ENCODE measurements around the gene CABP4.
A peak's percentile ranks its signal among the peaks of the same experiment; 100 is the strongest.
"Not testable (repeated sequence)": the region's sequence is repeated elsewhere in the genome, so short reads cannot be mapped to it uniquely, and the experiment has no call there.

CABP4 gene

DNA sequence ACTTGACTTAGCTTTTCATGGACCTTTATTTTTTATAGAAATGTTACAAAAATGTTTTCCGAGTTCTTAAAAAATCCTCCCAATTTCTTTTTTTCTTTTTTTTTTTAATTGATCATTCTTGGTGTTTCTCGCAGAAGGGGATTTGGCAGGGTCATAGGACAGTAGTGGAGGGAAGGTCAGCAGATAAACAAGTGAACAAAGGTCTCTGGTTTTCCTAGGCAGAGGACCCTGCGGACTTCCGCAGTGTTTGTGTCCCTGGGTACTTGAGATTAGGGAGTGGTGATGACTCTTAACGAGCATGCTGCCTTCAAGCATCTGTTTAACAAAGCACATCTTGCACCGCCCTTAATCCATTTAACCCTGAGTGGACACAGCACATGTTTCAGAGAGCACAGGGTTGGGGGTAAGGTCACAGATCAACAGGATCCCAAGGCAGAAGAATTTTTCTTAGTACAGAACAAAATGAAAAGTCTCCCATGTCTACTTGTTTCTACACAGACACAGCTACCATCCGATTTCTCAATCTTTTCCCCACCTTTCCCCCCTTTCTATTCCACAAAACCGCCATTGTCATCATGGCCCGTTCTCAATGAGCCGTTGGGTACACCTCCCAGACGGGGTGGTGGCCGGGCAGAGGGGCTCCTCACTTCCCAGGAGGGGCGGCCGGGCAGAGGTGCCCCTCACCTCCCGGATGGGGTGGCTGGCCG lies 22.3 kb downstream of the CABP4 start:
- not testable (repeated sequence) for H3K9me3 ChIP-seq (replicated peaks; ENCODE audit: low read length); H3K36me3 ChIP-seq (ENCODE audit: insufficient read depth, low read length); H3K4me1 ChIP-seq (ENCODE audit: control insufficient read depth, insufficient read depth, low read length); H3K4me2 ChIP-seq (ENCODE audit: low read length); H3K27me3 ChIP-seq (ENCODE audit: control insufficient read depth, insufficient read depth, low read length); H3K9ac ChIP-seq (ENCODE audit: low read depth, low read length); H3K4me3 ChIP-seq (ENCODE audit: low read length)

DNA sequence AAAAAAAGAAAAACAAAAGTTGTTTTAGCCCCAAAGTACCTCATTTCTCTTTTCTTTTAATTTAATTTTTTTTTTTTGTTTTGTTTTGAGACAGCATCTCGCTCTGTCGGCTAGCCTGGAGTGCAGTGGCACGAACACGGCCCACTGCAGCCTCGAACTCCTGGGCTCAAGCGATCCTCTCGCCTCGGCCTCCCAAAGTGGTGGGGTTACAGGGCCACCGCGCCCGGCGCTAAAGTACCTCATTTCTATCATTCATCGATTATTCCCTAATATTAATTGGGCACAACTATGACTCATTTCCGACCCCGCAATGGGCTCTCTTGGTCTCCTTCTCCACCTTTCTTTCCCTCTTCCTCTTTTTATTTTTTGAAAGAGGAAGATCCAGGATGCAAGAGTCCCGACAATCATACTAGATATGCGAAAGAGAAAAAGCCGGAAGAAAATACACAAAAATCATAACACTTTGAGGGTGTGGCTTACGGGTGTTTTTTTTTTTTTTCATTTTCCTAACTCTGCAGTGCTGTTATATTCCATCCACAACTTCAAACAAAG lies 27.2 kb downstream of the CABP4 start:
- no peaks in the 10 kb centered on the region for H3K27me3 ChIP-seq (ENCODE audit: control insufficient read depth, insufficient read depth, low read length)
- H3K4me3 ChIP-seq (ENCODE audit: low read length): peak overlapping the region; percentile 81
- peak overlapping the region; percentile 86 for H3K9ac ChIP-seq (ENCODE audit: low read depth, low read length)
- H3K4me1 ChIP-seq (ENCODE audit: control insufficient read depth, insufficient read depth, low read length): peaks cover 15% of the 10 kb centered on the region
- peak overlapping the region; percentile 88 for H3K4me2 ChIP-seq (ENCODE audit: low read length)
- H3K36me3 ChIP-seq (ENCODE audit: insufficient read depth, low read length): no peaks in the 10 kb centered on the region
- H3K9me3 ChIP-seq (replicated peaks; ENCODE audit: low read length): no peaks in the 10 kb centered on the region

DNA sequence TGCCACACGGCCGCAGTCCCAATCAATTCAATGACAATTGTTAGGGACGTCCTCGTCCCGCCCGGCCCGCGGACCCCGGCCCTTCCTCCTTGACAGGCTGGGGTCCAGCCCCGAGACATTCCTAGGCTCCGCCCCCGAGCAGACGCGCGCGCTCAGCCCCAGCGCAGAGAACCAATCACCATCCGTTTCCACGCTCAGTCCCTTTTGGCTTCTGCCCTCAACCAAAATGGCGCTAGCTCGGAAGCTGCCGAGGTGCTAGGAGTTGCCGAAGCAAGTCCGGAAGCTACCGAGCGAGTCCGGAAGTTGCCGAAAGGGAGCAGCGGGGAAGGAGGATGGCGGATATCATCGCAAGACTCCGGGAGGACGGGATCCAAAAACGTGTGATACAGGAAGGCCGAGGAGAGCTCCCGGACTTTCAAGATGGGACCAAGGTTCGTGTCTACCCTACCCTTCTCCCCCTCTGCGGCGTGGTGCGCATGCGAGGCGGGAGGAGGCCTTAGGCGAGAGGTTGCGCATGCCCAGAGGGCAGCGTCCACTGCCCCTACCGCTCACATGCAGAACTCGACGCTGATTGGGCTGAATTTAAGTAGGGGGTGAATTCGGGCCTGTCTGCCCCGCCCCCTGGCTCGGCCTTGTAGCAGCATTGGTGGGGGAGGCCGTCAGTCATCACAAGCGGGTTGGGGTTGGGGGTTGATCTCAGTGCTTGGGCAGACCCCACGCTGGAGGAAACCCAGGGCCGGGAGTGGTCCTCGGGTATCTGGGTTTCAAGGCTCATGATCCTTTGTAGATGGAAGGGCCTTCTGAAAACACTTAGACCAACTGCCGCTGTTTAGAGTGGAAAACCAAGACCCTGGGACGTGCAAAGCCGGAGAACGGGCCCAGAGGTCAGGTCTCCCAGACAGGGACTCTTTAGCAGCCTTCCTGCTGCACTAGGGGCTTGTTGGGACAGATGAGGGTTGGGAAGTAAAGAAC lies 28.0 kb downstream of the CABP4 start, which contains the start of gene AIP:
AIP (plus strand) TSS at position 200 of the 972 bp plus-strand sequence; CDS start at position 333, 133 bp downstream.
- Histone ChIP-seq H3K4me3 (ENCODE audit: low read length) (peak within 1 kb of the TSS; percentile 81), H3K4me1 (ENCODE audit: control insufficient read depth, insufficient read depth, low read length) (peaks cover 15% of the 10 kb centered on the region), H3K9ac (ENCODE audit: low read depth, low read length) (peak within 1 kb of the TSS; percentile 86), H3K36me3 (ENCODE audit: insufficient read depth, low read length) (peaks cover 6% of the 10 kb centered on the region), H3K27me3 (ENCODE audit: control insufficient read depth, insufficient read depth, low read length) (no peaks in the 10 kb centered on the region), H3K4me2 (ENCODE audit: low read length) (peak within 1 kb of the TSS; percentile 88), H3K9me3 (replicated peaks; ENCODE audit: low read length) (no peaks in the 10 kb centered on the region)

DNA sequence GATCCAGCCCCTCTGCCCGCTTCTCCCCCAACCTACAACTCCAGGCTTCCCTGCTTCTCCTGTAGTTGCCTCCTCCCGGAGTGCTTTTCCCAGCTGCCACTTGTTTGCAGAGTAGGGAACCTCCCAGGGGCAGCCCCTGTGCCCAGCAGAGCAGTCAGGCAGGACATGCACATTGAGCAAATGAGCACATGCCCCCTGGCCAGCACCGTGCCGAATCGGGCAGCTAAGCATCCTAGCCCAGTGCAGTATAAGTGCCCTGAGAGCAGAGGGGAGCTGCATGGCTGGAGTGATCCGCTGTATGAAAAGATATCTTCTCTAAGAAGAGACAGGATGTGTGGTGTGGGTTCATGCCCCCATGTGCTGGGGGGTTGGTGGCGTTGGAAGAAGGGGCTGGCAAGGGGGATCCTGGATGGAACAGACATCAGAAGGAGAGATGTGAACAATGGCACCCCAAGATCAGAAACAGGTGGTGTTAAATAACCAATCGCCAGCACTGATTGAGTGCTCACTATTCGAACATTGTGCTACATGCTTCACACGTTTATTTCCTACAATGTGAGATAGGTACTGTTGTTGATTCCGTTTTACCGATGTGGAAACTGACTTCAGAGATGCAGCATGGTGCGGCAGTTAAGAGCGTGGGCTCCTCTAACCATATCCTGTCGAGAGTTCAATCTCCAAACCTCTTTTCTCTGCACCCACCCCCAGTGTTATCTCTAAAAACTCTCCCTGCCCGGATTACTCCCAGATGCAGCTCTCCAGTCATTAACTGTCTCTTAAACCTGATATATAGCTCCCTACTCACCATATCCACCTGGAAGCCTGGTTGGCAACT lies 28.9 kb downstream of the CABP4 start:
- Histone ChIP-seq H3K9ac (ENCODE audit: low read depth, low read length) (peak overlapping the region; percentile 86), H3K4me3 (ENCODE audit: low read length) (peak overlapping the region; percentile 81), H3K4me2 (ENCODE audit: low read length) (peak overlapping the region; percentile 88), H3K4me1 (ENCODE audit: control insufficient read depth, insufficient read depth, low read length) (peaks cover 15% of the 10 kb centered on the region), H3K9me3 (replicated peaks; ENCODE audit: low read length) (no peaks in the 10 kb centered on the region), H3K27me3 (ENCODE audit: control insufficient read depth, insufficient read depth, low read length) (no peaks in the 10 kb centered on the region), H3K36me3 (ENCODE audit: insufficient read depth, low read length) (peaks cover 11% of the 10 kb centered on the region)

DNA sequence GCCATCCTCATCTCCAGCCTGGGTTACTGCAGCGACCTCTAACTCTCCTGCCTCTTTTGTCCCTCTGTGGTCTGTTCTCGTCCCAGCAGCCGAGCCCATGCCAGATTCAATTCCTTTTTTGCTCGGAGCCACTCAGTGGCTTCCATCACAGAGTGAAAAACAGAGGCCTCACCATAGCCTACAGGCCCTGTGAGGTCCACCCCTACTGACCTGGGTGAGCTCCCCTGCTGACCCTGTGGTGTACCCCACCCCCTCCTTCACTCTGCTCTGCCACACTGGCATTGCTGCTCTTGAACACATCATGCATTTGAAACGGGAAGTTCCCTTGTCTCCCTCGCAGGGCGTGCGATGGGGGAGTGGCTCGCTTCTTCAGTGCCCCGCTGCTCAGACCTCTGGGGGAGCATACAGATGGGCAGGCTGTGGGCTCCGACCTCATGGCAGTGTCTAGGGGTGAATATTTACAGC lies 29.7 kb downstream of the CABP4 start:
- no peak overlapping the region for H3K9ac ChIP-seq (ENCODE audit: low read depth, low read length)
- peaks cover 12% of the 10 kb centered on the region for H3K36me3 ChIP-seq (ENCODE audit: insufficient read depth, low read length)
- no peaks in the 10 kb centered on the region for H3K9me3 ChIP-seq (replicated peaks; ENCODE audit: low read length)
- peaks cover 15% of the 10 kb centered on the region for H3K4me1 ChIP-seq (ENCODE audit: control insufficient read depth, insufficient read depth, low read length)
- no peak overlapping the region for H3K4me3 ChIP-seq (ENCODE audit: low read length)
- no peak overlapping the region for H3K4me2 ChIP-seq (ENCODE audit: low read length)
- no peaks in the 10 kb centered on the region for H3K27me3 ChIP-seq (ENCODE audit: control insufficient read depth, insufficient read depth, low read length)

DNA sequence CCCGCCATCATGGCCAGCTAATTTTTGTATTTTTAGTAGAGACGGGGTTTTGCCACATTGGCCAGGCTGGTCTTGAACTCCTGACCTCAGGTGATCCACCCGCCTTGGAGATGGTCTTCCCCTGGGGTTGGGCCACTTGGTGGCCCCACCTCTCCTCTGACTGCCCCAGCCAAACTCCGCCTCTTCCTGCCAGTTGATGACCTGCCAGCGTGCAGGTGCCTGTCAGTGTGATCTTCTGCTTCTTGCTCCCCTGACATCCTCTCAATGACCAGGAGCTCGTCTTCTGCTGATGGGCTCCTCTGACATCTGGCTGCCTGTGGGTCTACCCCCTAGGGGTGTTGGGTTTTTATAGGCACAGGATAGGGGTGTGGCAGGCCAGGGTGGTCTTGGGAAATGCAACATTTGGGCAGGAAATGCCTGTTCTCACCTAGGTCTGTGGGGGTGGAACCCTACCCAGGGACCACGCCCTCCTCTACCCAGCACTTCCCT lies 30.8 kb downstream of the CABP4 start:
- Histone ChIP-seq H3K4me1 (ENCODE audit: control insufficient read depth, insufficient read depth, low read length) (peaks cover 15% of the 10 kb centered on the region), H3K36me3 (ENCODE audit: insufficient read depth, low read length) (peaks cover 22% of the 10 kb centered on the region)
- not testable (repeated sequence) for H3K4me2 ChIP-seq (ENCODE audit: low read length); H3K27me3 ChIP-seq (ENCODE audit: control insufficient read depth, insufficient read depth, low read length); H3K4me3 ChIP-seq (ENCODE audit: low read length); H3K9me3 ChIP-seq (replicated peaks; ENCODE audit: low read length); H3K9ac ChIP-seq (ENCODE audit: low read depth, low read length)

DNA sequence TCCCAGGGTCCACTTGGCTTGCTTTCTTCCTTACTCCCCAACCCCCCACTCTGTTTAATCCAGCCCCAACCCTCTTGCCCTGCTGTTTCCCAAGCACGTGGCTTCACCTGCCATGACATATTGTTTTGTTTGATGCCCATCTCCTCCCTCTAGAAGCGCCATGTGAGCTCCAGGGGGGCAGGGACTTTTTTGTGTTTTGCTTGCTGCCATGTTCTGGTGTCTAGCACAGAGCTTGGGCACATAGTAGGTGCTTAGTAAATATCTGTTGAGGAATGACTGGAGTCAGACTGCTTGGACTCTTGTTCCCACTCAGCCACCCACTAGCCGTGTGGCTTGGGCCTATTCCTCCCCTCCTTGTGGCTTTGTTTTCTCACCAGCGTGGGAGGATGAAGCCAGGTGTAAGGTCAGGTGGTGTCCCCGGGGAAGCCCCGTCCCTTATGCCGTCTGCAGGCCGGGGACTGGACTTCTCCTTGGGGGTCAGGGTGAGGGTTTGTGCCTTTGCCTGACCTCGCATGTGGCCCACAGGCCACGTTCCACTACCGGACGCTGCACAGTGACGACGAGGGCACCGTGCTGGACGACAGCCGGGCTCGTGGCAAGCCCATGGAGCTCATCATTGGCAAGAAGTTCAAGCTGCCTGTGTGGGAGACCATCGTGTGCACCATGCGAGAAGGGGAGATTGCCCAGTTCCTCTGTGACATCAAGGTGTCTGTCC lies 31.5 kb downstream of the CABP4 start:
- peaks cover 15% of the 10 kb centered on the region for H3K4me1 ChIP-seq (ENCODE audit: control insufficient read depth, insufficient read depth, low read length)
- H3K36me3 ChIP-seq (ENCODE audit: insufficient read depth, low read length): peaks cover 27% of the 10 kb centered on the region
- no peak overlapping the region for H3K4me2 ChIP-seq (ENCODE audit: low read length)
- H3K4me3 ChIP-seq (ENCODE audit: low read length): no peak overlapping the region
- H3K9ac ChIP-seq (ENCODE audit: low read depth, low read length): no peak overlapping the region
- no peaks in the 10 kb centered on the region for H3K27me3 ChIP-seq (ENCODE audit: control insufficient read depth, insufficient read depth, low read length)
- H3K9me3 ChIP-seq (replicated peaks; ENCODE audit: low read length): no peaks in the 10 kb centered on the region

DNA sequence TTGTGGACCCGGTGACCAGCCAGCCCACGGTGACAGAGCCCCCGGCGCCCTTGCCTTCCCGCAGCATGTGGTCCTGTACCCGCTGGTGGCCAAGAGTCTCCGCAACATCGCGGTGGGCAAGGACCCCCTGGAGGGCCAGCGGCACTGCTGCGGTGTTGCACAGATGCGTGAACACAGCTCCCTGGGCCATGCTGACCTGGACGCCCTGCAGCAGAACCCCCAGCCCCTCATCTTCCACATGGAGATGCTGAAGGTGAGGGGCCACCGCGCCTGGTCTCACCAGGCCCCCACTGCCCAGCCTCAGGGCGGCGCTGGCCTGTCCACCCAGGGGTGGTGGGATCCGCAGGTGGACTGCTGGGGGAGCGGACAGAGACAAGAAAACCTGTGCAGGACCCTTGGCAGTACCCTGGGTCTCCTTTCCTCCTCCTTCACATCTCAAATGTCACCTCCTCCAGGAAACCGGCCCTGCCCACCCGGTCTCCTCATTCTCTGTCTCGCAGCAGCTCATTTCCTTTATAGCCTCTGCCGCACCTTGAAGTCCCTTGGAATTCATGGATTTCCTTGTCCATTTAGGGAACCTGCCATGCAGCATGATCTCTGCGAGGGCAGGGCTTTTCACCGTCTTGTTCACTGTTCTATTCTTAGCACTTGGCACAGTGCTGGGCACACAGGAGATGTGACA lies 34.2 kb downstream of the CABP4 start:
- H3K4me3 ChIP-seq (ENCODE audit: low read length): no peak overlapping the region
- no peaks in the 10 kb centered on the region for H3K9me3 ChIP-seq (replicated peaks; ENCODE audit: low read length)
- no peak overlapping the region for H3K4me2 ChIP-seq (ENCODE audit: low read length)
- no peaks in the 10 kb centered on the region for H3K4me1 ChIP-seq (ENCODE audit: control insufficient read depth, insufficient read depth, low read length)
- no peaks in the 10 kb centered on the region for H3K27me3 ChIP-seq (ENCODE audit: control insufficient read depth, insufficient read depth, low read length)
- H3K36me3 ChIP-seq (ENCODE audit: insufficient read depth, low read length): peaks cover 36% of the 10 kb centered on the region
- H3K9ac ChIP-seq (ENCODE audit: low read depth, low read length): no peak overlapping the region

DNA sequence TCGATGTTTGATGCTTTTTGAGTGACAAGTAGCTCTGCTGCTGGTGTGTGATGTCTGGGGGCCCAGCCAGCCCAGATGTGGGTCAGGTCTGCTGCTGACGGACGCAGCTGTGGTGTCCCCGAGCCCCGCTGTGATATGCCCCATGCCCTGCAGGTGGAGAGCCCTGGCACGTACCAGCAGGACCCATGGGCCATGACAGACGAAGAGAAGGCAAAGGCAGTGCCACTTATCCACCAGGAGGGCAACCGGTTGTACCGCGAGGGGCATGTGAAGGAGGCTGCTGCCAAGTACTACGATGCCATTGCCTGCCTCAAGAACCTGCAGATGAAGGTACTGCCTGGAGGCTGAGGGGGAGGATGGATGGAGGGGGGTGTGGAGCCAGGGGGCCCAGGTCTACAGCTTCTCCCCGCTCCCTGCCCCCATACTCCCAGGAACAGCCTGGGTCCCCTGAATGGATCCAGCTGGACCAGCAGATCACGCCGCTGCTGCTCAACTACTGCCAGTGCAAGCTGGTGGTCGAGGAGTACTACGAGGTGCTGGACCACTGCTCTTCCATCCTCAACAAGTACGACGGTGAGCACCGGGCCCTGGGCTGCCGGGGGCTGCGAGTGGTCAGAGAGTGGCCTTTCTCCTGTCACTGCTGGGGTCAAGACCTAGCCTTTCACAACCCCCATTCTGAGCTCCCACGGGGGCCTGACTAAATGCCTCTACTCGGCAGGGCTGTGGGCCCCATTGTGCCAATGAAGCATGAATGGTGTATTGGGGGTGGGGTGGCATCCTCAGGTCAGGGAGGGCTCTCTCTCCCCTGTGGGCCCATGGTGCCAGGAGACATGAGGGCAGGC lies 35.0 kb downstream of the CABP4 start:
- Histone ChIP-seq H3K4me2 (ENCODE audit: low read length) (no peak overlapping the region), H3K36me3 (ENCODE audit: insufficient read depth, low read length) (peaks cover 36% of the 10 kb centered on the region), H3K9ac (ENCODE audit: low read depth, low read length) (no peak overlapping the region), H3K4me1 (ENCODE audit: control insufficient read depth, insufficient read depth, low read length) (no peaks in the 10 kb centered on the region), H3K9me3 (replicated peaks; ENCODE audit: low read length) (no peaks in the 10 kb centered on the region), H3K27me3 (ENCODE audit: control insufficient read depth, insufficient read depth, low read length) (no peaks in the 10 kb centered on the region), H3K4me3 (ENCODE audit: low read length) (no peak overlapping the region)
